DOHH2 (cell line): ENCODE data around the gene LSM8.

ENCODE experiments used
- H3F3A ChIP-seq: fragments of 200-600 bp; sonication (generic), shearing (Covaris generic); 2 replicates; pipeline ENCODE4 v1.6.0; 2016; ENCODE audit warnings: antibody characterized with exemption, mild to moderate bottlenecking; ENCODE audit not compliant: control insufficient read depth, insufficient read depth
- H3K27ac ChIP-seq: fragments of 200-600 bp; sonication (generic); 2 replicates; pipeline ENCODE4 v1.5.1; 2014; ENCODE audit warnings: low read depth, mild to moderate bottlenecking, low read length, moderate library complexity
- H3K27me3 ChIP-seq: fragments of 200-600 bp; sonication (generic); 2 replicates; pipeline ENCODE4 v1.6.1; 2014; ENCODE audit warnings: mild to moderate bottlenecking, low read length, mixed read lengths; ENCODE audit not compliant: control insufficient read depth
- H3K36me3 ChIP-seq: fragments of 200-600 bp; sonication (generic); 2 replicates; pipeline ENCODE4 v1.6.1; 2014; ENCODE audit warnings: mild to moderate bottlenecking, low read length, moderate library complexity, mixed read lengths; ENCODE audit not compliant: control insufficient read depth
- H3K4me1 ChIP-seq: fragments of 200-600 bp; sonication (generic); 2 replicates; pipeline ENCODE4 v1.6.1; 2014; ENCODE audit warnings: mild to moderate bottlenecking, low read length, mixed read lengths; ENCODE audit not compliant: control insufficient read depth
- H3K4me2 ChIP-seq: fragments of 200-600 bp; sonication (generic); 2 replicates; pipeline ENCODE4 v1.6.0; 2014; ENCODE audit warnings: mild to moderate bottlenecking, low read length, moderate library complexity
- H3K4me3 ChIP-seq: fragments of 200-600 bp; sonication (generic); 2 replicates; pipeline ENCODE4 v1.5.1; 2014; ENCODE audit warnings: mild to moderate bottlenecking, low read length, mixed read lengths
- H3K79me2 ChIP-seq: fragments of 200-600 bp; sonication (generic); 2 replicates; pipeline ENCODE4 v1.6.1; 2014; ENCODE audit warnings: mild to moderate bottlenecking, low read length, mixed read lengths; ENCODE audit not compliant: control insufficient read depth
- H3K9me2 ChIP-seq: fragments of 200-600 bp; sonication (generic); replicated peaks from 2 replicates; pipeline ENCODE4 v1.6.1; 2014; ENCODE audit warnings: mild to moderate bottlenecking, low read length, mixed read lengths; ENCODE audit not compliant: control insufficient read depth
- H3K9me3 ChIP-seq: fragments of 200-600 bp; sonication (generic); 2 replicates; pipeline ENCODE4 v1.6.1; 2014; ENCODE audit warnings: antibody characterized with exemption, low read length, mixed read lengths; ENCODE audit not compliant: control insufficient read depth, insufficient read depth
- H4K20me1 ChIP-seq: fragments of 200-600 bp; sonication (generic); 2 replicates; pipeline ENCODE4 v1.6.0; 2014; ENCODE audit warnings: low read depth, mild to moderate bottlenecking, antibody characterized with exemption, low read length, moderate library complexity; ENCODE audit not compliant: control insufficient read depth, insufficient read depth
- EZH2phosphoT487 ChIP-seq: fragments of 200-600 bp; sonication (generic); IDR thresholded peaks from 2 replicates; pipeline ENCODE4 v1.6.1; 2017; ENCODE audit warnings: borderline replicate concordance, mild to moderate bottlenecking, antibody characterized with exemption, low read length, moderate library complexity, mixed read lengths
- TF ChIP-seq, protein P1 (sequence below): fragments of 200-600 bp; sonication (generic); IDR thresholded peaks from one replicate; pipeline ENCODE4 v1.5.1; 2014; ENCODE audit warnings: antibody characterized with exemption, mild to moderate bottlenecking, low read depth, low read length; ENCODE audit not compliant: poor library complexity, severe bottlenecking

The LSM8 gene

DNA sequence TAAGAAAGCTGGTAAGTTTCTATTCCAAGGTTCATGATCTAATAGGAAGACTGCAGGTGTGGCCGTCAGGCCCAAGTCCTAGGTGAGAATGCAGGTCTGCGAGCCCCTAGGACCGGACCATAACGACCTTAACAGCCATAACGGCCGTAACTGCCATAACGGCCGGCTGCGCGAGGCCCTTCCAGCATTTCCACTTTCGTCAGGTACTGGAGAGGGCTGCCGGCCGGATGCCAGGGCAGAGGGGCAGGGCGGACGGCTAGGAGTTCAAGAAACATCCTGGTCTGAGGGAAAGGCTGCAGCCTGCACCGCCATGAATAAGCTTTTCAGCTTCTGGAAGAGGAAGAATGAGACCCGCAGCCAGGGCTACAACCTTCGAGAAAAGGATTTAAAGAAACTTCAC lies 40.6 kb downstream of the LSM8 start, which contains the start of gene ANKRD7:
Gene ANKRD7, plus strand, starts transcription at position 184 of the 400 bp plus-strand sequence. Its CDS starts 127 bp downstream, at position 311.
- H4K20me1 ChIP-seq: no peaks in the 10 kb centered on the region
- no peaks in the 10 kb centered on the region for H3K36me3 ChIP-seq
- no peaks in the 10 kb centered on the region for H3K4me1 ChIP-seq
- H3K79me2 ChIP-seq: no peaks in the 10 kb centered on the region
- H3F3A ChIP-seq: no peaks in the 10 kb centered on the region
- no peak within 1 kb of the TSS for H3K27ac ChIP-seq
- H3K4me3 ChIP-seq: no peak within 1 kb of the TSS
- no peaks in the 10 kb centered on the region for H3K9me3 ChIP-seq
- no peaks in the 10 kb centered on the region; the same call in 1 of the 2 replicates for H3K9me2 ChIP-seq
- no peak for TF ChIP-seq EZH2phosphoT487
- TF ChIP-seq, protein P1, sequence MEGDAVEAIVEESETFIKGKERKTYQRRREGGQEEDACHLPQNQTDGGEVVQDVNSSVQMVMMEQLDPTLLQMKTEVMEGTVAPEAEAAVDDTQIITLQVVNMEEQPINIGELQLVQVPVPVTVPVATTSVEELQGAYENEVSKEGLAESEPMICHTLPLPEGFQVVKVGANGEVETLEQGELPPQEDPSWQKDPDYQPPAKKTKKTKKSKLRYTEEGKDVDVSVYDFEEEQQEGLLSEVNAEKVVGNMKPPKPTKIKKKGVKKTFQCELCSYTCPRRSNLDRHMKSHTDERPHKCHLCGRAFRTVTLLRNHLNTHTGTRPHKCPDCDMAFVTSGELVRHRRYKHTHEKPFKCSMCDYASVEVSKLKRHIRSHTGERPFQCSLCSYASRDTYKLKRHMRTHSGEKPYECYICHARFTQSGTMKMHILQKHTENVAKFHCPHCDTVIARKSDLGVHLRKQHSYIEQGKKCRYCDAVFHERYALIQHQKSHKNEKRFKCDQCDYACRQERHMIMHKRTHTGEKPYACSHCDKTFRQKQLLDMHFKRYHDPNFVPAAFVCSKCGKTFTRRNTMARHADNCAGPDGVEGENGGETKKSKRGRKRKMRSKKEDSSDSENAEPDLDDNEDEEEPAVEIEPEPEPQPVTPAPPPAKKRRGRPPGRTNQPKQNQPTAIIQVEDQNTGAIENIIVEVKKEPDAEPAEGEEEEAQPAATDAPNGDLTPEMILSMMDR: no peak
- peaks cover 2% of the 10 kb centered on the region; the same call in 1 of the 2 replicates for H3K27me3 ChIP-seq
- H3K4me2 ChIP-seq: no peak within 1 kb of the TSS

DNA sequence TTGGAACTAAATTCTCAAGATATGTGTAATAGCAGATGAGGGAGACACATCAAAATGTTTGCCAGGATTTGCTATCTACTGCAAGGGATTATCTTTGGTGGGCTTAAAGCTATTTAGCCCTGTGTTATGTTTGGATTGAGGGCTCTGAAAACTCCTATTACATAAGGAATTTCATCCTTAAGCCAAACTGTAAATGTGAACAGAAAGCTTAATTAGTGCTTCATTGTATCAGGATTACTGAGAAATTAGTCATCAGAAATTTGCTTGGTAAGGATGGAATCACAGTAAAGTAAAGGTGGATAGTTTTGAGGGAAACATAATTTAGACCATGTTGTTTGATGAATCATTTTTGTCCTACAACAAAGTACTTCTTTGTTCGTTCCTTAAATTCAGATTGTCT lies 48.9 kb downstream of the LSM8 start:
- Histone ChIP-seq H3K79me2 (no peaks in the 10 kb centered on the region), H3K4me1 (no peaks in the 10 kb centered on the region), H3F3A (no peaks in the 10 kb centered on the region), H4K20me1 (no peaks in the 10 kb centered on the region), H3K4me3 (no peak overlapping the region), H3K9me2 (no peaks in the 10 kb centered on the region; the same call in 1 of the 2 replicates), H3K27me3 (no peaks in the 10 kb centered on the region), H3K9me3 (no peaks in the 10 kb centered on the region), H3K27ac (no peak overlapping the region), H3K36me3 (no peaks in the 10 kb centered on the region), H3K4me2 (no peak overlapping the region)
- TF ChIP-seq EZH2phosphoT487: no peak
- TF ChIP-seq, protein P1: no peak

- no peaks in the 10 kb centered on the region for H4K20me1 ChIP-seq
- H3K27me3 ChIP-seq: no peaks in the 10 kb centered on the region
Observed at GRCh38 chr7:118233799-118234198, 49.8 kb downstream of the LSM8 start.

More at GRCh38 chr7:118233799-118234198, 49.8 kb downstream of the LSM8 start:
- Histone ChIP-seq H3F3A (no peaks in the 10 kb centered on the region), H3K9me2 (no peaks in the 10 kb centered on the region; the same call in 1 of the 2 replicates), H3K36me3 (no peaks in the 10 kb centered on the region), H3K4me1 (no peaks in the 10 kb centered on the region), H3K79me2 (no peaks in the 10 kb centered on the region), H3K9me3 (no peaks in the 10 kb centered on the region), H3K4me2 (no peak overlapping the region), H3K4me3 (no peak overlapping the region), H3K27ac (no peak overlapping the region)
- no peak for TF ChIP-seq EZH2phosphoT487
- TF ChIP-seq, protein P1: no peak
